ENCODE results near the gene CNPY3. TPM values are rescaled to one million over a fixed set of nuclear protein-coding genes. Genes with fewer than 3 reads are reported as not detected.

Gene CNPY3
- total RNA-seq, 4 donors from 2014 or later, result 23.3 to 37.9 (median 36.8) TPM

DNA sequence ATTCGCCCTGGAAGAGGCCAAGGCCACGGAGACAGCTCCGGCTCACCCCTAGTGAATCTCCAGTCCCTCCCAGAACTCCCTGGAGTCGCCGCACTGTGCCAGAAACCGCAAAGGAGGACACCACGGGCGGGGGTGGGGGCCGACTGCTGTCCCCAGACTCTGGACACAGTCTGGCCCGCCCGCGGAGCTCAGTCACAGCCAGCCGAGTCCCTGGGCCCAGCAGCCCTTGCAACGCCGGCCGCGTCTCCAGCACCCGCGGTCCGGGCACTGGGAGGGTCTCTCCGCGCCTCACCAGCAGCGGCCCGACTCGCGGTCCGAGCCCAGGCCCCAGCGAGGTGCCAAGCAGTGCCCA, 49.2 kb downstream of the CNPY3 start:
- ATAC-seq, result peak; percentile 40

DNA sequence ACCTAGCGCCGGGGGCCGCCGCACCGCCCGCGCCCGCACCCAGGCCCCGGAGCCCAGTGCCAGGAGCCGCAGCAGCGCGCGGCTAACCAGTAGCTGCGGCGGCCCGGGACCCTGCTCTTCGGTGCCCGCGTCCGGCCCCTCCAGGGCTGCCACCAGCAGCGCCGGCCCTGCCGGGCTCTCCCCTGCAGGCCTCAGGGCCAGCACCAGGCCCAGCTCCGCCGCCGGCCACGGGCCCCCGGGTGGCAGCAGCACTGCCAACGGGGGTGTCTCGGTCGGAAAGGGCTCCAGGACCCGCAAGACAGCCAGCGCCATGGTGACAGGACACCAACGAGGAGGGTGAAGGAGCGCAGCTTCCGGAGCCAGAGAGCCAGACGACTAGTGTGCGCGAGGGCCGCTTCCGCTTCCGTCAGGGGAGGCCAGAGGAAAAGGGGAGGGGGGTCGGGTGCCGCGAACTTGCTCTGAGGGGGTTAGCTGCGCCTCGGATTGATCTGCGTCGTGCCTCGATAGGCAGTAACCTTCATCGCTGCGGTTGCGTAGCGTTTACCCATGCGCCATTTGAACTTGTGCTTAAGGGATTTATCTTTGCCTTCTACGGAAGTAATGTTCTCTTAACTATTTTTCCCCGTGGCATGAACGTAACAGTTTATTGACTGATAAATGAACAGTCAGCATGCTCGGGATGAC, 49.7 kb downstream of the CNPY3 start, which contains the start of gene PEX6:
Gene PEX6 (minus strand): TSS at position 343 of the 684 bp plus-strand sequence. CDS start 31 bp downstream, at position 312.
- Histone ChIP-seq H3K27ac (peak within 1 kb of the TSS; percentile 60 to 94 (median 88)), H3K36me3 (no peaks in the 10 kb centered on the region), H3K4me1 (peaks cover 0 to 48% (median 15%) of the 10 kb centered on the region in 3 donors), H3K4me3 (peak within 1 kb of the TSS; percentile 62 to 97), H3K27me3 (no peaks in the 10 kb centered on the region), H3K9me3 (no peaks in the 10 kb centered on the region)
- WGBS, 2 donors (ENCODE audit: low coverage in 1 of 2), result 0 to 1% methylated on average over 15 to 21 of the region's 59 CpGs
- ATAC-seq, result peak; percentile 90
- TF ChIP-seq POLR2AphosphoS5 (IDR thresholded peaks at IDR 0.05) (peak; percentile 52), EP300 (IDR thresholded peaks at IDR 0.05) (no peak), POLR2A (IDR thresholded peaks at IDR 0.05) (peak in 1 of 2 donors; percentile 68)
- TF ChIP-seq, protein P1, sequence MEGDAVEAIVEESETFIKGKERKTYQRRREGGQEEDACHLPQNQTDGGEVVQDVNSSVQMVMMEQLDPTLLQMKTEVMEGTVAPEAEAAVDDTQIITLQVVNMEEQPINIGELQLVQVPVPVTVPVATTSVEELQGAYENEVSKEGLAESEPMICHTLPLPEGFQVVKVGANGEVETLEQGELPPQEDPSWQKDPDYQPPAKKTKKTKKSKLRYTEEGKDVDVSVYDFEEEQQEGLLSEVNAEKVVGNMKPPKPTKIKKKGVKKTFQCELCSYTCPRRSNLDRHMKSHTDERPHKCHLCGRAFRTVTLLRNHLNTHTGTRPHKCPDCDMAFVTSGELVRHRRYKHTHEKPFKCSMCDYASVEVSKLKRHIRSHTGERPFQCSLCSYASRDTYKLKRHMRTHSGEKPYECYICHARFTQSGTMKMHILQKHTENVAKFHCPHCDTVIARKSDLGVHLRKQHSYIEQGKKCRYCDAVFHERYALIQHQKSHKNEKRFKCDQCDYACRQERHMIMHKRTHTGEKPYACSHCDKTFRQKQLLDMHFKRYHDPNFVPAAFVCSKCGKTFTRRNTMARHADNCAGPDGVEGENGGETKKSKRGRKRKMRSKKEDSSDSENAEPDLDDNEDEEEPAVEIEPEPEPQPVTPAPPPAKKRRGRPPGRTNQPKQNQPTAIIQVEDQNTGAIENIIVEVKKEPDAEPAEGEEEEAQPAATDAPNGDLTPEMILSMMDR (IDR thresholded peaks at IDR 0.05), result peak in 1 of 4 experiments; percentile 3

More for the DNA sequence above, 49.2 kb downstream of the CNPY3 start:
- no peaks in the 10 kb centered on the region for H3K9me3 ChIP-seq
- peaks cover 0 to 43% (median 11%) of the 10 kb centered on the region in 3 donors for H3K4me1 ChIP-seq
- H3K27ac ChIP-seq, result peak overlapping the region; percentile 60 to 94 (median 88)
- H3K36me3 ChIP-seq, result no peaks in the 10 kb centered on the region
- no CpG with 5 or more reads among the region's 28 CpGs for WGBS, 2 donors (ENCODE audit: low coverage in 1 of 2)
- TF ChIP-seq EP300 (IDR thresholded peaks at IDR 0.05) (no peak), POLR2AphosphoS5 (IDR thresholded peaks at IDR 0.05) (no peak)
- TF ChIP-seq, protein P1 (IDR thresholded peaks at IDR 0.05), result no peak
- no peaks in the 10 kb centered on the region for H3K27me3 ChIP-seq
- peak overlapping the region; percentile 62 to 97 for H3K4me3 ChIP-seq

GRCh38 chr6:42979523-42980177, 50.4 kb downstream of the CNPY3 start:
- Histone ChIP-seq H3K9me3 (no peaks in the 10 kb centered on the region), H3K4me1 (peaks cover 0 to 48% (median 15%) of the 10 kb centered on the region in 3 donors), H3K27ac (peak overlapping the region; percentile 60 to 94 (median 88)), H3K27me3 (no peaks in the 10 kb centered on the region), H3K4me3 (peak overlapping the region; percentile 62 to 97), H3K36me3 (no peaks in the 10 kb centered on the region)
- peak; percentile 3 for ATAC-seq
- 32 to 45% methylated on average over 4 to 6 of the region's 9 CpGs for WGBS, 2 donors (ENCODE audit: low coverage in 1 of 2)
- TF ChIP-seq POLR2AphosphoS5 (IDR thresholded peaks at IDR 0.05), result no peak
- TF ChIP-seq, protein P1 (IDR thresholded peaks at IDR 0.05), result no peak
- no peak for TF ChIP-seq POLR2A (IDR thresholded peaks at IDR 0.05)
- TF ChIP-seq EP300 (IDR thresholded peaks at IDR 0.05), result no peak

- Histone ChIP-seq H3K27ac (no peak overlapping the region), H3K9me3 (no peaks in the 10 kb centered on the region), H3K4me3 (no peak overlapping the region), H3K36me3 (no peaks in the 10 kb centered on the region), H3K27me3 (no peaks in the 10 kb centered on the region), H3K4me1 (peaks cover 0 to 60% (median 31%) of the 10 kb centered on the region in 3 donors)
- no peak for ATAC-seq
- WGBS, 2 donors (ENCODE audit: low coverage in 1 of 2), result 79 to 89% methylated on average over 4 to 5 of the region's 5 CpGs
- TF ChIP-seq POLR2AphosphoS5 (IDR thresholded peaks at IDR 0.05), result no peak
- TF ChIP-seq POLR2A (IDR thresholded peaks at IDR 0.05), result no peak
- TF ChIP-seq, protein P1 (IDR thresholded peaks at IDR 0.05), result no peak
- TF ChIP-seq EP300 (IDR thresholded peaks at IDR 0.05), result no peak
Observed at GRCh38 chr6:42981836-42982235, 52.6 kb downstream of the CNPY3 start.

All from gastroesophageal sphincter (tissue), 4 donors.